ENCODE measurements around the gene DCD.
A peak's percentile ranks its signal among the peaks of the same experiment; 100 is the strongest.
"Not testable (repeated sequence)": the region's sequence is repeated elsewhere in the genome, so short reads cannot be mapped to it uniquely, and the experiment has no call there.

Gene DCD

DNA sequence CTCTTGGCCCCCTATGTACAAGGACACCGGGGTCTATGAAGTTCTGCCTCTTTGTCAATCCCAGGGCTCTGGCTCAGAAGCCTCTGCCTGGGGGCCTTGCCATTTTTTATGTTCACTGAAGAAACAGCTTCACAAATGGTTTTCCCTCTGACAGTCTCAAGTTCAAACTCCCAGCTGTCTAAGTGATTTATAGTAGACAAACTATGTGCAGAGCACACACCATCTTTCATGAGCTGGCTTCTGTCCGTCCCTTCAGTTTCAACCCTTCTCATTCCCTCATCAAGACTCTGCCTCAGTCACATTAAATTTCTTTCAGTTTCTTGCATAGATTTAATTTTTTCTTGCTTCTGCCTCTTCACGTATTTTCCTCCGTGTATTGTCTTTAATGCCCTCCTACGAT, 2.7 kb upstream of the DCD start:
- DNase-seq, result no peak

DNA sequence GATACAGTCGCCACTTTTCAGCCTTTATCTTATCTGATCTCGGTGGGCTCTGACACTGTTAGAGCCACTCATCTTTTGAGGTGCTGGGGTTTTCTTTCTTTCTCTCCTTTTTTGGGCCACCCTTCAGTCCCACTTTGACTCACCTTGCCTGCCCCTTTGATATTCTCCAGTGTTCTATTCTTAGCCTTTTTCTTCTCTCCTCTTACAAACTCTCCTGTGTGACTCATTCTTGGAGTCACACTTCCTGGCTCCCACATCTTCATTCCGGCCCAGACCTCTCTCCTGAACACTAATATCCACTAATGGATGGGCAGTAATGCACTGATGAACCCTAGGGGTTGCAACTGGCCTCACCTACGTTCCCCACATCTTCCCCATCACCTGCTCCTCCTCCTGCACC, 2.2 kb upstream of the DCD start:
- no peak for DNase-seq

DNA sequence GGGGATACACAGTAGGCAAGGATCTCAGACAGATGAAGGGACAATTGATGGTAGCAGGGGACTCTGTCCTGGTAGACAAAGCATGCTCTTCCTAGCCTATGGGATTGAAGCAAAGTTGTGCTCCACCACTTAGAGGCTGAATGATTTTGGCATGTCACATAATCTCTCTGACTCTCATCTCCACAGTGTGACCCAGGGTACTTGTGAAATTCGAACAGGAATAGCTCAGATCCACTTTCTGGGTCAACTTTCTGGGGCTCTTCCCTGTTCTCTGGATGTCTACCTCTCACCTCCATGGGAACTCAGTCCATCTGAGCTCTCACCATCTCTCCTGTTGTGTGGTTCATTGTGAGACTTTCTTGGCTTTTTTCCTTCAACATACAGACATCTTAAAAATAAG, 1.7 kb upstream of the DCD start:
- DNase-seq, result no peak

DNA sequence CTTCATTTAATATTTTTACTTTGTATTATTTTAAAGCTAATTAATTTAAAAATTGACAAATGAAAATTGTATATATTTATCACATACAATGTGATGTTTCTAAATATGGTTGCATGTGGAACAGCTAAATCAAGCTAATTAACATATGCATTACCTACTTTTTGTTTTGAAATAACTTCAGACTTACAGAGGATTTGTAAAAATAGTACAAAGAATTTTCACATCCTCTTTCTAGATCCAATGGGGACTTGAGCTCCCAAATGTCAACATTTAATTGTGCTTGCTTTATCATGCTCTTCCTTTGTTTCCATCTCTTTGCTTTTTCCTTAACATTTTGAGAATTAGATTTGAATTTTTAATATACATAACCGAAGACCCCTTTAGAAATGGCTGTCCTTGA, 6.6 kb downstream of the DCD start:
- DNase-seq, result no peak

DNA sequence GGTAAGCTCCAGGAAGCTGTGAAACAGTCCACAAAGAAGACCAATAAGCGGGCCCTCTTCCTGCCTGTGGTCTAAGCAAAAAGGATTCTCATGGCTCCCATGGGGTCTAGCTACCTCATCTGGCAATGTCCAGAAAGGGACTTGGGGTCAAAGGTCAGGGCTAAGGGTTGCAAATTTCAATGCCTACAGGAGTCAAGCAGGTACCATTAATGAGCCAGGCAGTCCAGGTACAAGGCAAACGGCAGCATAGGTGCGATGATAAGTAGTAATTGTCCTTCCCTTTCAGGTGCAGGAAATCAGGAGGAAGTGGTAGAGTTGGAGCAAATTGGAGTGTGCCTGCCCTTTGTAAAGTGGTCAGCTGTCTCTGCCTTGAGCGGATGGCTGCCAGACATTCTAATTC, 7.1 kb downstream of the DCD start:
- no peak for DNase-seq

DNA sequence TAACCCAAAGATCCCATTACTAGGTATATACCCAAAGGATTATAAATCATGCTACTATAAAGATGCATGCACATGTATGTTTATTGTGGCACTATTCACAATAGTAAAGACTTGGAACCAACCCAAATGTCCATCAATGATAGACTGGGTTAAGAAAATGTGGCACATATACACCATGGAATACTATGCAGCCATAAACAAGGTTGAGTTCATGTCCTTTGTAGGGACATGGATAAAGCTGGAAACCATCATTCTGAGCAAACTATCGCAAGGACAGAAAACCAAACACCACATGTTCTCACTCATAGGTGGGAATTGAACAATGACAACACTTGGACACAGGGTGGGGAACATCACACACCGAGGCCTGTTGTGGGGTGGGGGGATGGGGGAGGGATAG, 9.1 kb downstream of the DCD start:
- DNase-seq, result not testable (repeated sequence)

DNA sequence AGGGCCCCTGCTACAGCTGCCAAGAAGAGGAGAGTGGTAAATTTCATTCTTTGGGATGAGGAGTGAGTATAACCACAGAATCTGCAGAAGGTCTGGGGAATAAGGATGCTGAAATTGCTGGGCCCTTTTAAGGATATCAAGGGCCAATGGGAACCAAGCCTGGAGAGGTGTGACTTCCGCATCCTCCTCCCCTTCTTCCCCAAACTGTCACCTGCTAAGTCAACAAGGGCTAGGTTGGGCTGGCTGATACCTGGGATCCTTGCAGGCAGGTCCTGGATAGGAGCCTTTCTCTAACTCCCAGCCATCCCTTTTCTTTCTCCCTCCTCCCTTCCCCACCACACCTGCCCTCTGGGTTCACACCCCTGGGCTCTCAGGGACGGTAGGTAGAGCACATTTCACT, 13.4 kb downstream of the DCD start, which contains the start of gene LACRT:
TSS of gene LACRT (minus strand) at position 101 of the 400 bp plus-strand sequence. CDS start at position 47, 54 bp downstream.
- DNase-seq, result no peak

DNA sequence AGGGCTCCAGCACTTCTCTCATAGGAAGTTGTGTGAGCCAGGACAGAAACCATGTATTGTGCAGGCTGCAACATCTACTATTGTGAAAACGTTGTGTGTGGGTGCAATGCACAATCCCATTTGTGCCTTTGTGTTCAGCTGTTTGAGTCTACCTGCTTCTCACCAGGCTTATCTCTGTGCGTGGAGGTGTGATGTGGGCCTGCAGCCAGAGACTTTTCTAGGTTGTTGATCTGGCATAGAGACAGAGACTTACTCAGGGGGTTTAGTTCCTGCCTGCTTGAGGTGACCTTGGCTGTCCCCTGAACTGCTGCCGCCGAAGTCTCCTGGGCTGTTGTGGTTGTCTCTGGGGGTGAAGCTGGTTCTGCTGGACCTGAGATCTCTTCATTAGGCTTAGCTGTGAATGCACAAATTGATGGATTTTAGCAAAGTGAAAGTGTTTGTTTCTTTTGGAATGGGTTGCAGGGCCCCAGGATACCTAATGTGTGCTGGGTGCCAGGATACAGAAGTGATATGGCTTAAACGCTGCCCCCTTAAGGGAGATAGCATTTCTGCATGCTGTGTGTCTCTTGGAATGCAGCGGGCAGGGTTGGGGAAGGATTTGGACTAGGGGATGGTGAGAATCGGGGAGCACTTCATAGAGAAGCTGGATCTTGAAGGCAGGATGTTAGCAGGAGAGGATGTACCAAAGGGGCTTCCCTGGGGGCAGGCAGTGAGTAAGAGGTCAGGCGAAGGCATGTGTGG, 16.0 kb downstream of the DCD start:
- peak; percentile 19 for DNase-seq

DNA sequence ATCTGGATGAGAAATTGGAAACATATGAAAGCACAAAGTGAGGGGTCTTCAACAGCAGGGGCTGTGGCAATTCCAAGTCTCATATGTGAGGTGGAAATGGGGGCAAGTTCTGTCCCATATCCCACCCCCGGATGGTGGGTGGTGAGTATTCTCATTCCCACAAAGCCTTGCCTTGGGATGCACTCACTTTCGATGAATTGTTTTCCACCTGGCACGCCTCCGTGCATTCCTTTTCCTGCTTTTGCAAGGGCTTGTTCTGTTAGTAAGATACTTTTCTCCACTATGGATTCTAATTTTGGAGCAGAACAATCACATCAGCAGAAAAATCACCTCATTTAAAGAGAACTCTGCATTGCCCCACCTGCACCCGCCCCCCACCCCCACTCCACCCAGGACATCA, 16.6 kb downstream of the DCD start:
- no peak for DNase-seq

DNA sequence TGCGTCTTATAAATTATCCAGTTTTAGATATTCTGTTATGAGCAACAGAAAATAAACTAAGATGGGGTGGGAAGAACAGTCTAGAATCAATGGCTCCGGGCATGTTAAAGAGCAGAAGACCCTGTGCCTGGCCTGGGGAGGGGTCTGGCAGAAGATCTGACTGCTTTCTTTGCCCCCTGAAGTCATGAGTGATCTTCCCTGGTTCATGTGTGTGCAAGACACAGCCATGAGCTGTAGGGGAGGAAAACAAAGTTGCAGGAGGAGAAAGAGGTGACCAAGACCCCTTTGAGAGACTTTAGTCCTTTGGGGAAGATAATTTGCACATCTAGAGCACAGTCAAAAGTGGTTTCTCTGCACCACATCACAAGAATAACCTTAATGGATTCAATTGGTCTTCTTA, 18.2 kb downstream of the DCD start:
- no peak for DNase-seq

DNA sequence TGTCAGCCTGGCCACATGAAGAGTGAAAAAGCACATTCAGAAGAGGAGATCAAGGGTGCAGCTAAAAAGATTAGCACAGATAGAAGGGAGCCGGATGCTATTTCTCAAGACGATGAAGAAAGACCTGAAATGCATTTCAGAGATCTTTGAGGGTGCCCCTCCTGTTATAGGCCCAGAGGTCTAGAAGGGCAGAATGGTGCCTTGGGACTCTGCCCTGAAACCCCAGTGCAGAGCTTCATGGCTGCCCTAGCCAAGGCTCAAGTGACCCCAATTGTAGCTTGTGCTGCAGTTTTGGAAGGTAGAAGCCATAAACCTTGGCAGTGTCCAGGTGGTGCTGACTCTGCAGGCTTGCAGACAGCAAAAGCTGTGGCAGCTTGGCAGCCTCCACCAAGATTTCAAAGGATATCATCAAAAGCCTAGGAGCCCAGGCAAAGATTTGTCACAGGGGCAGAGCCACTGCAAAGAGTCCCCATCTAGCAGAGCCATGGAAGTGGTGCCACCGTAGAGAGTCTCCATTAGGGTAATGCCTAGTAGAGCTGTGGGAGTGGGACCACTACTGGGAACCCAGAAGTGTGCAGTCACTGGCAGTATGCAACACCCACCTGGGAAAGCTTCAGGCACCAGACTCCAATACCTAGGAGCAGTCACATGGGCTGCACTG, 19.8 kb downstream of the DCD start:
- DNase-seq, result no peak

DNA sequence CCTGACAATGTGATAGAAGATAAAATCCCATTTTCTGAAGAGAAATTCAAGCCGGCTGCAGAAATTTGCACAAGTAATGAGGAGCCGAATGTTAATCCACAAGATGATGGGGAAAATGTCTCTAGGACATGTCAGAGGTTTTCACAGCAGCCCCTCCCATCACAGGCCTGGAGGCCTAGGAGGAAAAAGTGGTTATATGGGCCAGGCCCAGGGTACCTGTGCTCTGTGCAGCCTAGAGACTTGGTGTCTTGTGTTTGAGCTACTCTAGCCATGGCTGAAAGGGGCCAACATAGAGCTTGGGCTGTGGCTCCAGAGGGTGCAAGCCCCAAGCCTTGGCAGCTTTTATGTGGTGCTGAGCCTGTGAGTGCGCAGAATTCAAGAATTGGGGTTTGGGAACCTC, 20.9 kb downstream of the DCD start:
- DNase-seq, result no peak

DNA sequence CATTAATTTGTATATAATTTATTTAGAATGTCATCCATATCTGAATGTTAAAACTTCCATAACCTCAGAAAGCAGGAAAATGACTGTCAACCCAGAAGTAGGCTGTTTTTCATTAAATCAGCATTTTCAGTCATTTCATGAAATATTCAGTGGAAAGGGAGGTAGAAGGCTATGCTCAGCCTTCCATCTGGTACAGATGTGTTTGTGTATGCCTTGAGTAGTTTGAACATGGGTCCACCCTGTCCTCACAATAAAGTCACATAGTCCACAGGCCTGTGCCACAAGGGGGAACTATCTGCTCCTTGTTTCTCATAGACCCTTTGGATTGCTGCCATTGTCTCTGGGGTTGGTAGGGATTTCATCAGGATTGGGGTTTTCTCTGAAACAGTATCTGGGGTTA, 22.6 kb downstream of the DCD start:
- DNase-seq, result no peak

DNA sequence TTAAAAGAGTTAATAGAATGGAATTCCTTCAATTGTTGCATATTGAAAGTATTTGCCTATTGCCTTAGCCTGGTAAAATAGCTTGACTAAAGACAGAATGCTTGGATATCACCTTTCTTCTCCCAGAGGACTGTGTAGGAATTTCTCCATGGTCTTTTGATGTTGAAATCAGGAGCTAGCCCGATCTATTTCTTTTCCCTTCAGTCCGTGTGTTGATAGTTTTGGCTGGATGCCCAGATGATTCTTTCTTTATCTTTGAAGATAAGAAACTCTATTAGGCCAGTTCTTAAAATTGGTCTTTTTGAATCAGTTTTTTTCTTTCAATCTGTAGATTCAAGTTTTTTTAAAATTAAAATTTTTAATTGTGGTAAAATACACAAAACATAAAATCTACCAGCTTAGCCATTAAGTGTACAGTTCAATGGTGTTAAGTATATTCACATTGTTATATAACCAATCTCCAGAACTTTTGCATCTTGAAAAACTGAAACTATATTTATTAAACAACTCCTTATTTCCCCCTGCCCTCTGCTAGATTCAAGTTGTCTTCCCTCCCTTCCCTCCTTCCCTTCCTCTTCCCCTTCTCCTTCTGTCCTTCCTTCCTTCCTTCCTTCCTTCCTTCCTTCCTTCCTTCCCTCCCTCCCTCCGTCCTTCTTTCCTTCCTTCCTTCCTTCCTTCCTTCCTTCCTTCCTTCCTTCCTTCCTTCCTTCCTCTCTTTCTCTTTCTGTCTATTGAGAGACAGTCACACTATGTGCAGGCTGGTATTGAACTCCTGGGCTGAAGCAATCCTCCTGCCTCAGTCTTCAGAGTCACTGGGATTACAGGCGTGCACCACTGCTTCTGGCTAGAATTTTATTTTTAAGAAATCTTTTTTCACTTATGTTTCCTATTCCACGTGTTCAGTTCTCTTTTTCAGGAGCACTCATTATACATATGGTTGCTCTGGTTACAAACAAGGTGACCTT, 23.6 kb downstream of the DCD start:
- DNase-seq, result peak; percentile 5

DNA sequence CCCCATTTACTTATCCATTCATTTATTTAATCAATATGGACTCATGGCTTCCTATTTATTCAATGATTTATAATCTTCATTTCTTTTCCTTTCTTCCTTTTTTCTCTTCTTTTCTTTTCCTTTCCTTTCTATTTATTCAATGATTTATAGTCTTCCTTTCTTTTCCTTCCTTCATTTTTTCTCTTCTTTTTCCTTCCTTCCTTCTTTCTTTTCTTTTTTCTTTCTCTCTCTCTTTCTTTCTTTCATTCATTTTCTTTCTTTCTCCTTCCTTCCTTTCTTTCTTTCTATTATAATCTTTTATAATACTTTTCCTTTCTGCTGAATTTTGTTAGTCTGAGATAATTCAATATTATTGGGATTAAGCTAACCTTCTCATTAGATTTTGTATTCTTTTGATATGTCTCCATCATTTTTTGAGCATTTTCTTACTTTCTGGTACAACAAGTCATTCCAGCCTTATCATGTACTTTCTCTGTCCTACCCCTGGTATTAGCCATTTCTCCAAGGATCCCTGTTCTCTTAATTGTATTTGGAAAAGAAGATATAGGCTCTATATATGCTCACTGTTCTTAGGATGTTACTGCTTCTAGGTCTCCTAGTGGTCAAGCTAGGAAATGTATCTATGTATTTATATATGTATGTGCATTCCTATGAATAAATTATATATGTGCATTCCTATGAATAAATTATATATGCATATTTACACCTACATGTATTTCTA, 25.5 kb downstream of the DCD start:
- DNase-seq, result peak; percentile 52

DNA sequence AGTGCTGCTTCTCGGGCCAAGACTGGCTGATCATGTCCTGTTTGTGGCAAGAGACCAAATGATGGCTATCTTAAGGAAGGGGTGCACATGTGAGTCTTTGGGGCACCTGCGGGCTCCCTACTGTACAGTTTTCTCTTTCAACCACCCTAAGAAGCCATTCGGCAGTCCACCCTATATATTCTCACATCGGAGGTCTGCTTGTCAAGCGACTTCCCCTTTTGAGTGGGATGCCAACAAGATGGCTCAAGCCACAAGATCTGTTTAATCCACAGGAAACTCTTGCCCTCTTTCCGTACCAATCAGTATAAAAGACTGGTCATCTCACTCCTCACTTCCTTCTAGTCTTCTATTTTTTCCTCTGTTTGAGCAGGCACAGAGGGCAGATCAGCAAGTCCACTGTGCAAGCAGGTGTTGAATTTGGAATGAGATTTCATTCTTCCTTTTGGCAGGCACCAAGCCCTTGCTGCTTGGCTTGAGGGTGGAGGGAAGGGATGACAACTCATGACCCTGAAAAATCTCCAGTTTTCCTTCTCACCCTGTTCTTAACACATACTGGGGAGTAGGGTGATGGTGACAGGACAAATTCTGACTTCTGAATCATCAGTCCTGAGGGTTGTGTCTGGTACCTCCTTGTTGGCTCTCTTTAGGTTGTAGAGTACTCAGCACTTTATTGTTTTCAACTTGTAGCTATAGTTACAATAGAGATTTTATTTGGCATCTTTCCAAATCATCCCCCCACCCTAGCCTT, 31.1 kb downstream of the DCD start:
- DNase-seq, result peak; percentile 87

DNA sequence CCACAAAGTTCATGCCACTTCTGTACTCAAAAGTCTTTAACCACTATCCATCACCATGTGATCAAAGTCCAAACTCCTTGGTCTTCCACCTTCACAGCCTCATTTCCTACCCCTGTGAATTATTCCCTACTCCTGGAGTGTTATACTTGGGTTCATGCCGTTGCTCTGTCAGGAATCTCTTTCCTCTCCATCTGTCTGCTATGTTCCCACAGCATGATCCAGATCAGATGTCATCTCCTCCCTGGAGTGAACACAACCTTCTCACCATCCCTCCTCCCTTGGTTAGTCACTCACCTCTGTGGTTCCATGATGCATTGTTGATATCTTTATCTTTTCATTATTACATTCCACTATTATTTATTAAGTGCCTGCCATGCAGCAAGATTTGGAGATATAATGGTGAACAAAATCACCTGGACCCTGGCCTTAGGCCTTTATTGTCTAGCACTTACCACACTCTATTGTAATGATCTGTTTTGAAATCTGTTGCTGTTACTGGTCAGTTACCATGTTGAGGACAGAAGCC, 35.9 kb downstream of the DCD start:
- no peak for DNase-seq

DNA sequence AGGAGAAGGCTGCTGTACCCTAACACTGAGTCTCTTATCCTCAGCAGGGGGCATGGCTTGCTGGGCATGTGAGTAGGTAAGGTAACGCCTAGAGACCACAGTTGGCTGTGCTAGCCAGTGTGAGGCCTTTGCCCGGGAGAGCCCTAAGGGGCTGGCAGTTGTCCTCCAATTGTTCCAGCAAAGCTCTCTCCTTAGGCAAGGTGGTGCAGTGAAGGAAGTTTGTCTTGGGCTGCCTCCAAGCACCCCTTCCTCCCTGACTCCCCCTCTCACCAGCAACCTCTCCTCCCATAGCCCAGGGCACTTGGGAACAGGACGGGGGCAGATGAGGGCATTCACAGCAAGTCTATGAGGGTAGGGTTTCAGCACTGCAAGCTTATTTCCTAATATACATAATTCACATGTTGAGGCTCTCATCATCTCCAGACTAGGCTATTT, 36.4 kb downstream of the DCD start:
- DNase-seq, result no peak

DNA sequence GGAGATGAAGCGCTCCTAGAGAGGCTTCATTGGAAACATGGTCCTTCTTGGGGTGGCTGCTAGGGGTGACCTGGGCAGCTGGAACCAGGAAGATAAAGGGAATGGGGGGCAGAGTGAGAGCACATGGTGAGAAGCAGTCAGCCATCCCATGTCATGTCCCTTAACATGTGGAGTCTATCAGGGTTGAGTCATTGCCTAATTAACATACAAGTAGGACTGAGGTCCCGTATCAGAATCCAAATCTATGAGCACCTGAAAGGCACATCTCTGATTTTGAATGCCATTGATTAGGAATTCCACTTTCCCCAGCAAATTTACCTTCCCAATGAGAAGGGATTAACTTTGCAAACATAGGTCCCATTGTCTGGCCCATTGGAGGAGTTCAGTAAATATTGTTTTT, 39.4 kb downstream of the DCD start:
- no peak for DNase-seq

DNA sequence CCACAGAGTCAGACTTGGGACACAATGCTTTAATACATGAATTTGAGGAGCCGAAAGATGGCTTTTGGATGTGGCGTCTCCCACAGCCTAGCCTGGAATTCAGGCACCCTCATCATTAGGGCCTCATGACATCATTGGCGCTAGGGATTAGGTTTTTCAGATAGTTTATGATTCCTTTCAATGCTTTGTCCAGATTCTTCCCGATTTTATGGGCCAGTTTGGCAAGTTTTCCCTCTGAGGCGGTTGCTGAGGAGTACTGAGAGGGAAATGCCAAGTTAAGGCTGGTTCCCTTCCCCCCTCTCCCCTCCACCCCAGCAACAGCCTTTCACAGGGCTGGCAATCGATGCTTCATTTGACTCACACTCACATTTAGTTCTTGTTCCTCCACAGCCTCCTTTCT, 40.0 kb downstream of the DCD start:
- no peak for DNase-seq

DNA sequence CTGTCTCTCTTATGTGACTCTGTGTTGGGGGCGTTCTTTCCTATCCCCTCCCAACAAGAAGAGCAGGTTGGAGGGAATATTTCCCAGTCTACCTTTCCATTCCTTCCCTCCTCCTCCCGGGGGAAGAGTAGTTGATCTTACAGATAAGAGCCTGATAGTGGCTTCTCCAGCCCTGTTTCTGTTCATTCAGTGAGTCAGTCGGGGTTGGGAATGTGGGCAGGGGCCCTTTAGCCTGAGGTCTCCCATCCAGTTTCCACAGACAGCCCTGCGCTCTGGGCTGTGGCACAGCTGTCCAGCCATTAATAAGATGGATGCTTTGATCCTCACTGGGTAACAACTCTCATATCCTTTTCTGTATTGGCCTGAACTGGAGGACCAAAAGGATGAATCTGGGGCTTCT, 41.6 kb downstream of the DCD start:
- no peak for DNase-seq
